Measurements from ENCODE around the gene HOXB4.

GRCh38 chr17:48588074-48588415 is 9.9 kb upstream of the HOXB4 start:
- TF ChIP-seq POLR2A (IDR thresholded peaks at IDR 0.05; ENCODE audit: low read depth, low read length) (no peak), TAF1 (IDR thresholded peaks at IDR 0.05; ENCODE audit: low read depth, low read length) (no peak), SPI1 (IDR thresholded peaks at IDR 0.05; ENCODE audit: low read depth, low read length) (no peak), POLR2AphosphoS5 (IDR thresholded peaks at IDR 0.05; ENCODE audit: low read depth, low read length) (no peak), PAX5 (IDR thresholded peaks at IDR 0.05; ENCODE audit: insufficient read depth, low read length, severe bottlenecking) (no peak)

Data from GM12891 (cell line).